GM12873 (cell line): ENCODE measurements around the gene OR2T4.

Source experiments
- CTCF ChIP-seq: IDR thresholded peaks from 2 replicates; pipeline ENCODE4 v1.5.1; 2012; ENCODE audit warnings: low read depth, mild to moderate bottlenecking, moderate library complexity, low read length, control low read depth; ENCODE audit not compliant: insufficient read depth; ENCODE audit errors: missing control alignments

Gene OR2T4

GRCh38 chr1:248361121-248361715, at the start of gene OR2T4:
Gene OR2T4, plus strand, starts transcription at chr1:248361665. Its CDS starts 0 bp downstream, at chr1:248361665.
- TF ChIP-seq CTCF = no peak

GRCh38 chr1:248316796-248317195, 44.7 kb upstream of the OR2T4 start:
- TF ChIP-seq CTCF = no peak

GRCh38 chr1:248324468-248324867, 37.0 kb upstream of the OR2T4 start, which contains the start of gene OR2M7:
Gene OR2M7, minus strand, starts transcription at chr1:248324568. Its CDS starts 0 bp downstream, at chr1:248324568.
- TF ChIP-seq CTCF = no peak

- no peak for TF ChIP-seq CTCF
Observed at GRCh38 chr1:248343451-248343850, 18.0 kb upstream of the OR2T4 start.

- no peak for TF ChIP-seq CTCF
Observed at GRCh38 chr1:248348475-248348874, 13.0 kb upstream of the OR2T4 start, which contains the start of gene OR14C36. Gene OR14C36, plus strand, starts transcription at chr1:248348775. Its CDS starts 0 bp downstream, at chr1:248348775.

GRCh38 chr1:248359415-248359814, 2.0 kb upstream of the OR2T4 start:
- no peak for TF ChIP-seq CTCF

- no peak for TF ChIP-seq CTCF
Observed at GRCh38 chr1:248366609-248367008, 5.1 kb downstream of the OR2T4 start.

GRCh38 chr1:248372394-248372793, 10.9 kb downstream of the OR2T4 start:
- no peak for TF ChIP-seq CTCF
